Uterus (tissue), 2 donors: ENCODE results near the gene HGS.
"Not testable (repeated sequence)": the region's sequence is repeated elsewhere in the genome, so short reads cannot be mapped to it uniquely, and the experiment has no call there.

Experiments used
- POLR2A ChIP-seq, 2 donors: fragments of 450-650 bp; IDR thresholded peaks; one replicate each; pipeline ENCODE4 v1.6.1; 2016; ENCODE audit warnings: antibody characterized with exemption in 2 of 2, mild to moderate bottlenecking in 1 of 2, moderate library complexity in 1 of 2
- TF ChIP-seq, protein P1 (sequence below), 4 experiments: fragments of 200-600 bp in 2 of 4; fragments of 450-650 bp in 2 of 4; sonication (generic) in 2 of 4; IDR thresholded peaks; one replicate each; pipeline ENCODE4 v1.5.1; 2016 to 2019; ENCODE audit warnings: antibody characterized with exemption in 4 of 4, mild to moderate bottlenecking in 2 of 4, moderate library complexity in 1 of 4

DNA sequence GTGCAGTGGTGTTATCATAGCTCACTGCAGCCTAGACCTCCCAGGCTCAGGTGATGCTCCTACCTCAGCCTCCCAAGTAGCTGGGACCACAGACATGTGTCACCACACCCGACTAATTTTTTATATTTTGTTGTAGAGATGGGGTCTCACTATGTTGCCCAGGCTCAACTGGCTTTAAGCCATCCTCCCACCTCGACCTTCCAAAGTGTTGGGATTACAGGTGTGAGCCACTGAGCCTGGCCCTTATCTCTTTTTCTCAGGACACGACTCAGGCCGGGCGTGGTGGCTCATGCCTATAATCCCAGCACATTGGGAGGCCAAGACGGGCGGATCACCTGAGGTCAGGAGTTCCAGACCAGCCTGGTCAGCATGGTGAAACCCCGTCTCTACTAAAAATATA is 55.8 kb downstream of the HGS start:
- TF ChIP-seq, protein P1, sequence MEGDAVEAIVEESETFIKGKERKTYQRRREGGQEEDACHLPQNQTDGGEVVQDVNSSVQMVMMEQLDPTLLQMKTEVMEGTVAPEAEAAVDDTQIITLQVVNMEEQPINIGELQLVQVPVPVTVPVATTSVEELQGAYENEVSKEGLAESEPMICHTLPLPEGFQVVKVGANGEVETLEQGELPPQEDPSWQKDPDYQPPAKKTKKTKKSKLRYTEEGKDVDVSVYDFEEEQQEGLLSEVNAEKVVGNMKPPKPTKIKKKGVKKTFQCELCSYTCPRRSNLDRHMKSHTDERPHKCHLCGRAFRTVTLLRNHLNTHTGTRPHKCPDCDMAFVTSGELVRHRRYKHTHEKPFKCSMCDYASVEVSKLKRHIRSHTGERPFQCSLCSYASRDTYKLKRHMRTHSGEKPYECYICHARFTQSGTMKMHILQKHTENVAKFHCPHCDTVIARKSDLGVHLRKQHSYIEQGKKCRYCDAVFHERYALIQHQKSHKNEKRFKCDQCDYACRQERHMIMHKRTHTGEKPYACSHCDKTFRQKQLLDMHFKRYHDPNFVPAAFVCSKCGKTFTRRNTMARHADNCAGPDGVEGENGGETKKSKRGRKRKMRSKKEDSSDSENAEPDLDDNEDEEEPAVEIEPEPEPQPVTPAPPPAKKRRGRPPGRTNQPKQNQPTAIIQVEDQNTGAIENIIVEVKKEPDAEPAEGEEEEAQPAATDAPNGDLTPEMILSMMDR (IDR thresholded peaks at IDR 0.05) = not testable (repeated sequence)
- TF ChIP-seq POLR2A (IDR thresholded peaks at IDR 0.05) = not testable (repeated sequence)
